Measurements from ENCODE around the gene ANK3.

The ANK3 gene

GRCh38 chr10:60130130-60130579, 259.5 kb downstream of the ANK3 start:
- DNase-seq, result no peak

- no peak for DNase-seq
Observed at GRCh38 chr10:60125895-60126294, 263.8 kb downstream of the ANK3 start.

- no peak for DNase-seq
Observed at GRCh38 chr10:60124536-60124935, 265.1 kb downstream of the ANK3 start.

- DNase-seq, result no peak
Observed at GRCh38 chr10:60123668-60124067, 266.0 kb downstream of the ANK3 start.

GRCh38 chr10:60123172-60123571, 266.5 kb downstream of the ANK3 start:
- DNase-seq, result no peak

- DNase-seq, result no peak
Observed at GRCh38 chr10:60122190-60122589, 267.5 kb downstream of the ANK3 start.

- DNase-seq, result peak; percentile 17
Observed at GRCh38 chr10:60114765-60115586, 274.7 kb downstream of the ANK3 start.

GRCh38 chr10:60110739-60111138, 278.9 kb downstream of the ANK3 start:
- no peak for DNase-seq

- no peak for DNase-seq
Observed at GRCh38 chr10:60107308-60107976, 282.2 kb downstream of the ANK3 start.

- no peak for DNase-seq
Observed at GRCh38 chr10:60105295-60105695, 284.4 kb downstream of the ANK3 start.

GRCh38 chr10:60101821-60102220, 287.9 kb downstream of the ANK3 start:
- no peak for DNase-seq

- DNase-seq, result peak; percentile 29
Observed at GRCh38 chr10:60099998-60100747, 289.5 kb downstream of the ANK3 start.

- no peak for DNase-seq
Observed at GRCh38 chr10:60098677-60099601, 290.7 kb downstream of the ANK3 start.

- DNase-seq, result no peak
Observed at GRCh38 chr10:60096761-60097513, 292.7 kb downstream of the ANK3 start.

GRCh38 chr10:60093317-60093716, 296.4 kb downstream of the ANK3 start:
- no peak for DNase-seq

GRCh38 chr10:60086862-60087261, 302.8 kb downstream of the ANK3 start:
- DNase-seq, result no peak

GRCh38 chr10:60086421-60086820, 303.3 kb downstream of the ANK3 start:
- no peak for DNase-seq

- DNase-seq, result no peak
Observed at GRCh38 chr10:60082744-60083344, 306.8 kb downstream of the ANK3 start.

- no peak for DNase-seq
Observed at GRCh38 chr10:60082341-60082740, 307.3 kb downstream of the ANK3 start.

GRCh38 chr10:60073781-60074656, 315.7 kb downstream of the ANK3 start:
- DNase-seq, result no peak

Data from NCI-H1436 (cell line).